Stimulated activated memory B cell treated with anti-CD40 and anti-IgM and Interleukin-4, amounts not matched to agents 10 μg/mL and 1 μg/mL and 100 μg/mL, for 72 hours (primary cell): ENCODE measurements around the gene PPFIBP2.
"Not testable (repeated sequence)": the region's sequence is repeated elsewhere in the genome, so short reads cannot be mapped to it uniquely, and the experiment has no call there.

ENCODE experiments used
- ATAC-seq: fragments of 150-1000 bp; cut with Tn5 transposase; 2 replicates; pipeline ENCODE4 v1.10.0; 2021
- H3K27ac Mint-ChIP-seq: one replicate; pipeline ENCODE4 v1.8.0; 2022; ENCODE audit warnings: mild to moderate bottlenecking, mixed read lengths
- H3K27me3 Mint-ChIP-seq: one replicate; pipeline ENCODE4 v1.8.0; 2022; ENCODE audit warnings: mixed read lengths
- H3K36me3 Mint-ChIP-seq: one replicate; pipeline ENCODE4 v1.8.0; 2022; ENCODE audit warnings: mixed read lengths
- H3K4me1 Mint-ChIP-seq: one replicate; pipeline ENCODE4 v1.8.0; 2022; ENCODE audit warnings: mixed read lengths
- H3K4me3 Mint-ChIP-seq: one replicate; pipeline ENCODE4 v1.8.0; 2022; ENCODE audit warnings: mild to moderate bottlenecking, moderate library complexity, mixed read lengths
- H3K9me3 Mint-ChIP-seq: one replicate; pipeline ENCODE4 v1.8.0; 2022; ENCODE audit warnings: mixed read lengths

Gene PPFIBP2

DNA sequence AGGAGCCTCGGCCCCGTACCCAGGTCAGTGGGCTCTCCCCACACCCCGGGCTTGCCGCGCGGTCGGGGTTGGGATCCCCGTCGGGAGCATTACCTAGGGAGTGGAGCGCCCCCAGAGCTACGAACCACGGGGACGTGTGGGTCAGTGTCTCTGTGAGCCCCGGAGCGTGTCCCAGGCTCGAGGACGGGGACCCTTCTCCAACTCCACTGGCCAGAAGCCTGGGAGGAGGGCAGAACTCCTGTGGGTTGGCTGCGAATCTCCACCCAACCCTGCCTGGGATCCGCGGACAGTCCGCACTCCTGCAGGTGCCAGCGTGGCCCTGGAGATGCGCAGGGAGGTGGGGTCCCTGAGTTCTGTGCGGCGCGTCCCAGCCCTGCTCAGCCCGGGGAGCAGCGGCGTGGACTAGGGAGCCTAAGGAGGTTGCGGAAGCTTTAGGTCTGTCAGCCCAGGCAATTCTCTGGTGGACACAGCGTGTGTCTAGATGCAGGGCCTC is 346 bp downstream of the PPFIBP2 start:
- Mint-ChIP-seq H3K27me3 (no peaks in the 10 kb centered on the region), H3K4me1 (peaks cover 80% of the 10 kb centered on the region), H3K36me3 (peaks cover 30% of the 10 kb centered on the region), H3K4me3 (peak overlapping the region; percentile 89), H3K27ac (no peak overlapping the region), H3K9me3 (peaks cover 13% of the 10 kb centered on the region)
- peak; percentile 14 for ATAC-seq

GRCh38 chr11:7515447-7515886 is 1.7 kb downstream of the PPFIBP2 start:
- Mint-ChIP-seq H3K27ac (no peak overlapping the region), H3K4me1 (peaks cover 77% of the 10 kb centered on the region), H3K9me3 (peaks cover 13% of the 10 kb centered on the region), H3K36me3 (peaks cover 32% of the 10 kb centered on the region), H3K27me3 (no peaks in the 10 kb centered on the region), H3K4me3 (peak overlapping the region; percentile 89)
- no peak for ATAC-seq

DNA sequence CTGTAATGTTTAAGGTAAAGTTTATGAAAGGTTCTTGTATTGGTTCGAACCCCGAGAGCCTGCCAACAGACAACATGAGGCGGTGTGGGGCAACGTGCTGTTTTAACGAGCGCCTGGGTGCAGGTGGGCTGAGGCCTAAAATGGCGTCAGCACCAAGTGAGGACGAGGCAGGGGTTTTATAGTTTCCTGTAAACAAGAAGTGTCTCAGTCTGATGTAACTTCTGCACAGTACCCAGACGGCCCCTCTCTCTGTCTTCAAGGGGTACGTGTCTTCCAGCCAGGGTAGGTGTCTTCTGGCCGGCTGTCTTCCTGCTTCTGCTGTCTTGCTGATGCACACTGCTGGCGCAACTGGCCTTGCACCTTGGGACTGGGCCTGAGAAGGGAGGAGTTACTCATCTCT is 2.7 kb downstream of the PPFIBP2 start:
- peak overlapping the region; percentile 89 for H3K4me3 Mint-ChIP-seq
- no peak for ATAC-seq
- no peak overlapping the region for H3K27ac Mint-ChIP-seq
- peaks cover 67% of the 10 kb centered on the region for H3K4me1 Mint-ChIP-seq
- no peaks in the 10 kb centered on the region for H3K27me3 Mint-ChIP-seq
- H3K36me3 Mint-ChIP-seq, result peaks cover 32% of the 10 kb centered on the region
- H3K9me3 Mint-ChIP-seq, result peaks cover 13% of the 10 kb centered on the region

- not testable (repeated sequence) for ATAC-seq, H3K27me3 Mint-ChIP-seq, H3K27ac Mint-ChIP-seq
- H3K4me1 Mint-ChIP-seq, result peaks cover 55% of the 10 kb centered on the region
- H3K36me3 Mint-ChIP-seq, result peaks cover 32% of the 10 kb centered on the region
- H3K9me3 Mint-ChIP-seq, result peaks cover 13% of the 10 kb centered on the region
- peak overlapping the region; percentile 78 for H3K4me3 Mint-ChIP-seq
Observed at GRCh38 chr11:7517743-7518142, 3.9 kb downstream of the PPFIBP2 start.

DNA sequence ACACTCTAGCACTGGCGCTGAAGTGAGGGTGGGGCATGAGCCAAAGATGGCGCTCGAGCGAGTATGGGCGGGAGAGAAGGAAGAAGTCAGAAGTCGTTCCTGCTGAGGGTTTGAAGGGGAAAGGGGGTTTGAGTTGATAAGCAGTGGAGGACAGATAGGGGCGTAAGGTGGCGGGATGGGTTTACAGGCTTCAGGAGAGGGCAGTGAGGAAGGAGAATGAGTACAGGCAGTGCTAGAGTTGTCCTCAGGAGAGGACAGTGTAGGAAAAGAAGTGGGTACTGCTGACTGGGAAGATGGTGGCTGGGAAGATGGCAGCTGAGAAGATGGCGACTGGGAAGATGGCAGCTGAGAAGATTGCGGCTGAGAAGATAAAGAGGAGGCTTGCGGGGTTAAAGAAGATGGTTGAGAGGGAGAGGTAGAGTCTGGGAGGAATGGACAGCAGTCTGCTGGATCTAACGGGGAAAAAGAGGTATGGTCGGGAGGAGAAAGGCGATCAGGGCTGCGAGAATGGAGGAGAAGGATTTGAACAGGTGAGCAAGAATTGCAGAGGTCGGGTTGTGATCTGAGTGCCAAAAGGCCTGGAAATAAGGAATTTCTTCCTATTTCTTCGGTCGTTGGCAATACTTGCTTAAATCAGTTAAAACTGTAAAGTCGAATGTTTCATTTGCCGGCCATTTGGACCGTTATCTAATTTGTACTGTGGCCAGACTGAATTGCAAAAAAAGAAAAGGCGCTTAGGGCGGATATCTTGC is 5.2 kb downstream of the PPFIBP2 start:
- peaks cover 52% of the 10 kb centered on the region for H3K4me1 Mint-ChIP-seq
- H3K27me3 Mint-ChIP-seq, result no peaks in the 10 kb centered on the region
- peak overlapping the region; percentile 78 for H3K4me3 Mint-ChIP-seq
- H3K9me3 Mint-ChIP-seq, result peaks cover 13% of the 10 kb centered on the region
- no peak for ATAC-seq
- peaks cover 32% of the 10 kb centered on the region for H3K36me3 Mint-ChIP-seq
- H3K27ac Mint-ChIP-seq, result no peak overlapping the region

- peaks cover 38% of the 10 kb centered on the region for H3K36me3 Mint-ChIP-seq
- peaks cover 44% of the 10 kb centered on the region for H3K4me1 Mint-ChIP-seq
- peak; percentile 84 for ATAC-seq
- no peaks in the 10 kb centered on the region for H3K27me3 Mint-ChIP-seq
- H3K27ac Mint-ChIP-seq, result no peak overlapping the region
- H3K4me3 Mint-ChIP-seq, result no peak overlapping the region
- peaks cover 13% of the 10 kb centered on the region for H3K9me3 Mint-ChIP-seq
Observed at GRCh38 chr11:7520011-7520942, 6.5 kb downstream of the PPFIBP2 start.

DNA sequence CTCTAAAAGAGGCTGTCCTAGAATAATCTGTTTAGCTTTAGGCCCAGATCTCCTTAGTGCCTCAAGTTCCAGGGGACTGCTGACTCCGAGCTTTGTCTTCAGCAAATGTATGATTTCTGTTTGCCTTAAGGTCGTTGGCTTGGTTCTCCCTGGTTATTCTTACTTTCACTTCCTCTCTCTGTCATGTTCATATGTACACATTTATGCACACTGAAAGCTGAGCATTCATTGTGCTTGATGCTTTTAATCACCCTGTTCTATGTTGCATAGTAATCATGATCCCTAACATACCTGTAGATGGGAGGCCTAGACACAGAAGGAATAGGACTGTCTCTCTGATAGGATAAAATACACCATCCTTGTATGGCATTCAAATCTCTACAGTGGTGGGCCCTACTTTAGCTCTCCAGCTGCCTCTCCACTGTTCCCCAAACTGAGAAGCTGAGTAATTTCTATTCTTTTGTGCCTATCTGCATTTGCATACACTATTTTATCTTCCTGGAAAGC is 7.2 kb downstream of the PPFIBP2 start:
- Mint-ChIP-seq H3K4me3 (no peak overlapping the region), H3K4me1 (peaks cover 37% of the 10 kb centered on the region), H3K36me3 (peaks cover 35% of the 10 kb centered on the region), H3K27me3 (no peaks in the 10 kb centered on the region), H3K9me3 (peaks cover 13% of the 10 kb centered on the region), H3K27ac (no peak overlapping the region)
- ATAC-seq, result peak; percentile 89

DNA sequence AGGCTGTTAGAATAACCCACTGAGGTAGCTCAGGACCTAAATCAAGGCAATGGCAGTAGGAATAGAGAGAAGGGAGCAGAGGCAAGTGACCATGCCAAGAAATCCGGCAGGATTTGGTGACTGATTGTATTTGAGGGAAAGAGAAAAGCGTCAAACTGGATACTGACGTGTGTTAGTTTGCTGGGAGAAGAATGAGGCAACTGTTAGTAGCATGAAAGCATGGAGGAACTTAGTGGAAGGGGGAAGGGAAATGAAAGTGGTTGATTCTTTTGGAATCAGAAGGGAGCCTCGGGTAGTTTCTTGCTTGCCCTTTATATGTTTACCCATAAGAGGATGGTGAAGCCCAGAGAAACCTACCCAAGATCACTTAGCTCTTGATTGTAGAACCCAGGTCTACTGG is 8.3 kb downstream of the PPFIBP2 start:
- Mint-ChIP-seq H3K4me1 (peaks cover 31% of the 10 kb centered on the region), H3K27ac (no peak overlapping the region)
- no peak for ATAC-seq

DNA sequence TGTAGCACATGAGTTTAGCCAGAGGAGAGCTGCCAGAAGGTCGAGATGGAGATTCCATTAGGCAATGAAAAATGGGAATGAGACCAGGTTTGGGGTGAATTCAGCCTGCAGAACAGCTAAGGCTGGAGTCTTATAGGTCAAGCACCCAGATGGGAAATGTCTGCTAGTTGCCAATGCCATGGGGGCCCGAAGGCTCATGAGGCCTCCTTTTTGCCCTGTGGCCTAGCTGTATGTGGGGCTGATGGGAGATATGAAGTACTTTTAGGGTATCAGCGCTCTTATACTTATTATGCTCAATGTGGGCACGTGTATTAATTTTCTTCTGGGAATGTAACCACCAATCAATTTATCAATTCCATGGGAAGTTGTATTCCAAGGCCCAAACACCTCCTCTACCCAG is 8.7 kb downstream of the PPFIBP2 start:
- H3K9me3 Mint-ChIP-seq, result peaks cover 9% of the 10 kb centered on the region
- peaks cover 24% of the 10 kb centered on the region for H3K36me3 Mint-ChIP-seq
- no peak overlapping the region for H3K27ac Mint-ChIP-seq
- peaks cover 31% of the 10 kb centered on the region for H3K4me1 Mint-ChIP-seq
- no peak for ATAC-seq
- no peaks in the 10 kb centered on the region for H3K27me3 Mint-ChIP-seq
- H3K4me3 Mint-ChIP-seq, result no peak overlapping the region

More for the DNA sequence above, 8.3 kb downstream of the PPFIBP2 start:
- H3K4me3 Mint-ChIP-seq, result no peak overlapping the region
- peaks cover 28% of the 10 kb centered on the region for H3K36me3 Mint-ChIP-seq
- H3K27me3 Mint-ChIP-seq, result no peaks in the 10 kb centered on the region
- H3K9me3 Mint-ChIP-seq, result peaks cover 11% of the 10 kb centered on the region

DNA sequence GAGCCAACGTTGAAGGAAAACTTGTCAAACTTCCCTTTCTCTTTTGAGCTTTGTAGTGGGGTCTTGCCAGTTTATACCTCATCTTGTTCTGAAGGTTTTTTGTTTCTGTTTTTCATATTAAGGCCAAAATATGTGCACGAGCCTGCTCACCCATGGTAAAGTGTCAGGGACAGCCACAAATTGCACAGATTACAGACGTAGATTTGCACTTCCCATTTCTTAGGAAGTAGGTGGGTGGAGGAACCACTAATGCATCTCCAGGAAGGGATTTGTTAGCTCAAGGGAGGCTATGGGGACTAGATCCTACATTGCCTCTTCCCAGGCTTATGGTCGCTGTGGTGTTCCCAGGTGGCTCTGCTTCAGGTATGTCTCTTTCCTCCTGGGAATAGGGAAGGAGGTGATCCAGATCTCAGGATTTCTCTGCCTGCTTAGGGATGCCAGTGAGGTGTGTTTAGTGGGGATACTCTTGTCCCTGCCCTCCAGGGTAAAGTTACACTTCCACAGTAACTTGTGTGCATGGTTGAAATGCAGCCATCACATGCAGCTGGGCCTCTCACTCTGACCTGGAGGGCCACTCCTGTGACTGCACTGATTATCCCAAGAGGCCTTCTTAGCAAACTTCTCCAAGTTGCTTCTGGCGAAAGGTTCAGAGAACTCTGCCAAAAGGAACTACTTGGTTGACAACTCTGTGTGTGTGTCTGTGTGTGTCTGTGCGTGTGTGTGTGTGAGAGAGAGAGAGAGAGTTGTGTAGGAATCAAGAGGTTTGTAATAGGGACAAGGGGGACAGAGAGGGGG is 9.8 kb downstream of the PPFIBP2 start:
- H3K27ac Mint-ChIP-seq, result no peak overlapping the region
- H3K4me1 Mint-ChIP-seq, result peaks cover 31% of the 10 kb centered on the region
- H3K9me3 Mint-ChIP-seq, result peaks cover 6% of the 10 kb centered on the region
- no peaks in the 10 kb centered on the region for H3K27me3 Mint-ChIP-seq
- H3K36me3 Mint-ChIP-seq, result peaks cover 13% of the 10 kb centered on the region
- ATAC-seq, result no peak
- peak overlapping the region; percentile 24 for H3K4me3 Mint-ChIP-seq

DNA sequence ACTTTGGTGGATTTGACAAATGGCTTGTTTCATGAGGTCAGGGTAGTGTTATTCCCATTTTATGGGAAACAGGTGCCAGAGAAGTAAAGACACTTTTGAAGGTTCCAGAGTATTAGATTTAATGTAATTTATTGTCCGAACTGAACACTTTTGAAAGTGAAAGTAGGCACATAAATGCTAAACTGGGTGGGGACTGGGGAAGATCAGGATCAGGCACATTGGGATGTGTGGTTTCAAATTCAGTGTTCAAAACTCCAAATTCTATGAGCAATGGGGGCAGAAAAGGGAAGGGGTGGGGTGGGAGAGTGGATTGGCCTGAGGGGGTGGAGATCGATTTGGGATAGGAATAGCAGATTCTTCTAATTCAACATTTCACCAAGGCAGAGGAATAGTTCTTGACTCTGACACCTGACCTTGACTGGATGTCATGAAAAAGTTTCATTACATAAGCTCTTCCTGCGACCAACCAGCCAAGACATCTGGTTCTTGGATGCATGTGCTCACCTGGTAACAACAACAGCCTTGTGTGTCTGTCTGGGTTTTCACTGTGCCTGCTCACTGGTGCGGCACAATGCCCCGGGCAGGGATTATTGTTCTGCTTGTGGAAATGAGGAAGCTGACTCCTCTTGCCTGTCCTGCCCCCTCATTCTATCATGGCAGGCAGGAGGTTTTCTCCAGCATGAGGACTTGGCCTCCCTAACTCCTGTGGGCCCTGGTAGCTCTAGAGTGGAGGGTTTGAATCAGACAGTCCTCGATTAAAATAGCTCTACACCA is 10.8 kb downstream of the PPFIBP2 start:
- Mint-ChIP-seq H3K27me3 (no peaks in the 10 kb centered on the region), H3K4me1 (peaks cover 30% of the 10 kb centered on the region), H3K9me3 (no peaks in the 10 kb centered on the region), H3K4me3 (peak overlapping the region; percentile 44), H3K36me3 (peaks cover 9% of the 10 kb centered on the region), H3K27ac (no peak overlapping the region)
- no peak for ATAC-seq

GRCh38 chr11:7525424-7525823 is 11.6 kb downstream of the PPFIBP2 start:
- Mint-ChIP-seq H3K4me3 (no peak overlapping the region), H3K27ac (peak overlapping the region; percentile 27)

DNA sequence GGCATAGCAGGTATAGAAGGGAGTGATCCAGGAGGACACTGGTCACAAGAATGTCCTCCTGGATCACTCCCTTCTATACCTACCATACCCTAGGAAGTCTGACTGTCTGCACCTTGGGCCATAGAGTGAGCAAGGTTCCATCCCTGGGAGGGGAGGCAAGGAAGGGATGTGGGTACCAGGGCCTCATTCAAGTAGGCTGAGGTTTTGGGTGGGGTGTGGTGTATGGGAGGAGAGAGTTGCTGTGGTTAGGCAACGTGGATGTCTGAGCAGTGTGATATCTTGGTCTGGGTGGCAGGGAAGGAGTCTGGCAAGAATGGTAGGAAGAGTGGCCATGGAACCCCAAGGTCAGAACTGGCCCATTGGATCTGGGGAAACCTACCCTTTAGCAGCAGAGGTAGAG is 13.2 kb downstream of the PPFIBP2 start:
- Mint-ChIP-seq H3K4me3 (no peak overlapping the region), H3K4me1 (peaks cover 48% of the 10 kb centered on the region), H3K36me3 (peaks cover 17% of the 10 kb centered on the region), H3K27ac (peak overlapping the region; percentile 0), H3K9me3 (no peaks in the 10 kb centered on the region), H3K27me3 (no peaks in the 10 kb centered on the region)
- ATAC-seq, result no peak

More at GRCh38 chr11:7525424-7525823, 11.6 kb downstream of the PPFIBP2 start:
- H3K36me3 Mint-ChIP-seq, result peaks cover 11% of the 10 kb centered on the region
- H3K9me3 Mint-ChIP-seq, result no peaks in the 10 kb centered on the region
- H3K4me1 Mint-ChIP-seq, result peaks cover 34% of the 10 kb centered on the region
- no peaks in the 10 kb centered on the region for H3K27me3 Mint-ChIP-seq
- no peak for ATAC-seq

GRCh38 chr11:7528514-7529049 is 14.8 kb downstream of the PPFIBP2 start:
- peak; percentile 28 for ATAC-seq
- no peaks in the 10 kb centered on the region for H3K27me3 Mint-ChIP-seq
- H3K27ac Mint-ChIP-seq, result peak overlapping the region; percentile 0
- H3K9me3 Mint-ChIP-seq, result no peaks in the 10 kb centered on the region
- H3K4me1 Mint-ChIP-seq, result peaks cover 63% of the 10 kb centered on the region
- H3K36me3 Mint-ChIP-seq, result peaks cover 20% of the 10 kb centered on the region
- H3K4me3 Mint-ChIP-seq, result no peak overlapping the region
